SK-N-SH treated with all-trans-retinoic acid at 6 μM for 48 hours (cell line): ENCODE measurements around the gene TMEM14A.

Experiments used
- ATAC-seq: fragments of 200-7000 bp; cut with Tn5 transposase; 3 replicates; pipeline ENCODE4 v1.9.1; 2020; ENCODE audit warnings: mild to moderate bottlenecking, moderate library complexity
- CSRNP3 ChIP-seq: fragments of 250-450 bp; sonication (Bioruptor Pico); IDR thresholded peaks from 2 replicates; pipeline ENCODE4 v1.5.1; 2021; ENCODE audit warnings: mild to moderate bottlenecking, moderate library complexity
- ESRRG ChIP-seq: fragments of 250-450 bp; sonication (Bioruptor Pico); IDR thresholded peaks from 2 replicates; pipeline ENCODE4 v1.6.1; 2021; ENCODE audit warnings: mild to moderate bottlenecking
- GLIS3 ChIP-seq: fragments of 250-450 bp; sonication (Bioruptor Pico); IDR thresholded peaks from 2 replicates; pipeline ENCODE4 v1.5.0; 2020; ENCODE audit warnings: mild to moderate bottlenecking, moderate library complexity
- OSR1 ChIP-seq: fragments of 250-450 bp; sonication (Bioruptor Pico); IDR thresholded peaks from 2 replicates; pipeline ENCODE4 v1.8.0; 2022; ENCODE audit warnings: moderate library complexity, mild to moderate bottlenecking, inconsistent platforms
- PATZ1 ChIP-seq: fragments of 250-450 bp; sonication (Bioruptor Pico); IDR thresholded peaks from 2 replicates; pipeline ENCODE4 v1.8.0; 2020; ENCODE audit warnings: mild to moderate bottlenecking, moderate library complexity, borderline replicate concordance
- POU6F1 ChIP-seq: fragments of 250-450 bp; sonication (Bioruptor Pico); IDR thresholded peaks from 2 replicates; pipeline ENCODE4 v1.8.0; 2021; ENCODE audit warnings: low read depth, mild to moderate bottlenecking, moderate library complexity, borderline replicate concordance
- PPARA ChIP-seq: fragments of 250-450 bp; sonication (Bioruptor Pico); IDR thresholded peaks from 2 replicates; pipeline ENCODE4 v1.5.0; 2020; ENCODE audit warnings: mild to moderate bottlenecking, borderline replicate concordance
- RARB ChIP-seq: fragments of 250-450 bp; sonication (Bioruptor Pico); IDR thresholded peaks from 2 replicates; pipeline ENCODE4 v1.8.0; 2021; ENCODE audit warnings: mild to moderate bottlenecking, moderate library complexity
- SNAI2 ChIP-seq: fragments of 250-450 bp; sonication (Bioruptor Pico); IDR thresholded peaks from 2 replicates; pipeline ENCODE4 v1.5.0; 2020; ENCODE audit warnings: mild to moderate bottlenecking, moderate library complexity
- TCF4 ChIP-seq: fragments of 250-450 bp; sonication (Bioruptor Pico); IDR thresholded peaks from 2 replicates; pipeline ENCODE4 v1.8.0; 2021; ENCODE audit warnings: mild to moderate bottlenecking, moderate library complexity, borderline replicate concordance
- TOX ChIP-seq: fragments of 250-450 bp; sonication (Bioruptor Pico); IDR thresholded peaks from 2 replicates; pipeline ENCODE4 v1.8.0; 2021; ENCODE audit warnings: mild to moderate bottlenecking, moderate library complexity, borderline replicate concordance
- ZC3H10 ChIP-seq: fragments of 250-450 bp; sonication (Bioruptor Pico); IDR thresholded peaks from 2 replicates; pipeline ENCODE4 v1.5.1; 2021; ENCODE audit warnings: mild to moderate bottlenecking, moderate library complexity
- ZFP30 ChIP-seq: fragments of 450-650 bp; formaldehyde crosslinking; IDR thresholded peaks from 2 replicates; pipeline ENCODE4 v1.5.0; 2022; ENCODE audit warnings: mild to moderate bottlenecking, moderate library complexity
- ZNF70 ChIP-seq: fragments of 450-650 bp; formaldehyde crosslinking; IDR thresholded peaks from 2 replicates; pipeline ENCODE4 v1.5.0; 2020; ENCODE audit warnings: mild to moderate bottlenecking, moderate library complexity
- ZNF8 ChIP-seq: fragments of 450-650 bp; formaldehyde crosslinking; IDR thresholded peaks from 2 replicates; pipeline ENCODE4 v1.5.0; 2020; ENCODE audit warnings: mild to moderate bottlenecking, moderate library complexity

TMEM14A gene

GRCh38 chr6:52733172-52733571 lies 62.3 kb downstream of the TMEM14A start:
- TF ChIP-seq SNAI2 (CRISPR knock-in tag) (no peak), POU6F1 (CRISPR knock-in tag) (no peak), CSRNP3 (CRISPR knock-in tag) (no peak), RARB (CRISPR knock-in tag) (no peak)
- TF ChIP-seq, all 23 proteins: peak for 0
- ATAC-seq, result no peak

GRCh38 chr6:52734072-52734471 lies 63.2 kb downstream of the TMEM14A start:
- TF ChIP-seq TOX (CRISPR knock-in tag), result no peak
- no peak for TF ChIP-seq ZFP30 (CRISPR knock-in tag)
- no peak for TF ChIP-seq POU6F1 (CRISPR knock-in tag)
- TF ChIP-seq GLIS3 (CRISPR knock-in tag), result no peak
- TF ChIP-seq ESRRG (CRISPR knock-in tag), result no peak
- no peak for TF ChIP-seq SNAI2 (CRISPR knock-in tag)
- no peak for TF ChIP-seq ZNF70
- no peak for TF ChIP-seq TCF4 (CRISPR knock-in tag)
- TF ChIP-seq PATZ1 (CRISPR knock-in tag), result no peak
- TF ChIP-seq, all 23 proteins: peak for 0
- ATAC-seq, result no peak

GRCh38 chr6:52735071-52735470 lies 64.2 kb downstream of the TMEM14A start:
- no peak for ATAC-seq
- TF ChIP-seq PPARA (CRISPR knock-in tag), result no peak
- no peak for TF ChIP-seq CSRNP3 (CRISPR knock-in tag)
- TF ChIP-seq GLIS3 (CRISPR knock-in tag), result no peak
- TF ChIP-seq RARB (CRISPR knock-in tag), result no peak
- no peak for TF ChIP-seq SNAI2 (CRISPR knock-in tag)
- TF ChIP-seq ZFP30 (CRISPR knock-in tag), result no peak
- TF ChIP-seq POU6F1 (CRISPR knock-in tag), result no peak
- no peak for TF ChIP-seq ESRRG (CRISPR knock-in tag)
- no peak for TF ChIP-seq ZC3H10 (CRISPR knock-in tag)

- TF ChIP-seq PATZ1 (CRISPR knock-in tag), result no peak
- no peak for TF ChIP-seq OSR1
- TF ChIP-seq TOX (CRISPR knock-in tag), result no peak
- no peak for TF ChIP-seq ZFP30 (CRISPR knock-in tag)
- TF ChIP-seq ZNF70, result no peak
- TF ChIP-seq CSRNP3 (CRISPR knock-in tag), result no peak
- no peak for TF ChIP-seq POU6F1 (CRISPR knock-in tag)
- TF ChIP-seq ZNF8, result no peak
- no peak for ATAC-seq
Observed at GRCh38 chr6:52736145-52736544, 65.2 kb downstream of the TMEM14A start.
